ENCODE results near the gene CLINT1.

- TF ChIP-seq GATA3 (IDR thresholded peaks at IDR 0.05; ENCODE audit: low read depth, low read length) (no peak), GATA2 (IDR thresholded peaks at IDR 0.05; ENCODE audit: low read depth, low read length) (no peak)
These were observed 46.9 kb downstream of the CLINT1 start for GRCh38 chr5:157812086-157812485.
